NCI-H1048 (cell line): Measurements from ENCODE around the gene GRIK4.
"Not testable (repeated sequence)": the region's sequence is repeated elsewhere in the genome, so short reads cannot be mapped to it uniquely, and the experiment has no call there.

Experiments
- DNase-seq: peaks from one replicate; lab custom pipeline; 2025; lab: John Stamatoyannopoulos, UW

Gene GRIK4

GRCh38 chr11:120511116-120511819, at the start of gene GRIK4:
Gene GRIK4, plus strand, starts transcription at chr11:120511748. Its CDS starts 148,571 bp downstream, at chr11:120660319.
- peak; percentile 43 for DNase-seq

- DNase-seq: no peak
Observed at GRCh38 chr11:120462825-120463224, 48.7 kb upstream of the GRIK4 start.

GRCh38 chr11:120465921-120466534, 45.5 kb upstream of the GRIK4 start:
- DNase-seq: no peak

GRCh38 chr11:120467627-120468026, 43.9 kb upstream of the GRIK4 start:
- DNase-seq: no peak

GRCh38 chr11:120471131-120471530, 40.4 kb upstream of the GRIK4 start:
- DNase-seq: no peak

- no peak for DNase-seq
Observed at GRCh38 chr11:120471994-120472393, 39.6 kb upstream of the GRIK4 start.

GRCh38 chr11:120473503-120473902, 38.0 kb upstream of the GRIK4 start:
- DNase-seq: no peak

- no peak for DNase-seq
Observed at GRCh38 chr11:120482149-120482548, 29.4 kb upstream of the GRIK4 start.

- no peak for DNase-seq
Observed at GRCh38 chr11:120484722-120485121, 26.8 kb upstream of the GRIK4 start.

GRCh38 chr11:120486138-120486537, 25.4 kb upstream of the GRIK4 start:
- no peak for DNase-seq

- no peak for DNase-seq
Observed at GRCh38 chr11:120489799-120490198, 21.7 kb upstream of the GRIK4 start.

- no peak for DNase-seq
Observed at GRCh38 chr11:120492486-120492885, 19.1 kb upstream of the GRIK4 start.

- no peak for DNase-seq
Observed at GRCh38 chr11:120494595-120494994, 17.0 kb upstream of the GRIK4 start.

GRCh38 chr11:120499088-120499487, 12.5 kb upstream of the GRIK4 start:
- no peak for DNase-seq

- DNase-seq: no peak
Observed at GRCh38 chr11:120499859-120500258, 11.7 kb upstream of the GRIK4 start.

GRCh38 chr11:120500414-120501071, 11.0 kb upstream of the GRIK4 start:
- DNase-seq: no peak

- no peak for DNase-seq
Observed at GRCh38 chr11:120501440-120501839, 10.1 kb upstream of the GRIK4 start.

GRCh38 chr11:120501976-120502755, 9.4 kb upstream of the GRIK4 start:
- DNase-seq: no peak

- DNase-seq: not testable (repeated sequence)
Observed at GRCh38 chr11:120503529-120503928, 8.0 kb upstream of the GRIK4 start.

GRCh38 chr11:120505801-120506425, 5.6 kb upstream of the GRIK4 start:
- DNase-seq: no peak

GRCh38 chr11:120509346-120510053, 2.0 kb upstream of the GRIK4 start:
- DNase-seq: no peak
